Caco-2 (cell line): Measurements from ENCODE around the gene PXT1. TPM values are rescaled to one million over a fixed set of nuclear protein-coding genes. Genes with fewer than 3 reads are reported as not detected.

Experiments used
- BruUV-seq: library from RNA; stranded (reverse); fragments of 400-500 nt; replicated peaks from 2 replicates; lab custom pipeline; 2021; lab: Mats Ljungman, UMichigan
- CTCF ChIA-PET: fragments of 300-600 bp; sonication (Branson Sonifier 250); formaldehyde crosslinking; loops from one replicate; lab custom pipeline; 2022; ENCODE audit warnings: antibody characterized with exemption; lab: Charles Lee
- POLR2A ChIA-PET: fragments of 300-600 bp; sonication (Branson Sonifier 250); formaldehyde crosslinking; loops from one replicate; lab custom pipeline; 2022; ENCODE audit warnings: antibody characterized with exemption; lab: Charles Lee
- DNase-seq, 2 experiments: peaks; one replicate each; pipeline versions ENCODE4 v3.0.0 to v3.0.0-alpha.2; 2020 to 2022
- H3K27me3 ChIP-seq: replicated peaks from 2 replicates; pipeline ENCODE4 v1.6.0; 2011; ENCODE audit warnings: low read length; ENCODE audit not compliant: control insufficient read depth, insufficient read depth
- H3K36me3 ChIP-seq: 2 replicates; pipeline ENCODE4 v1.5.1; 2011; ENCODE audit warnings: low read length; ENCODE audit not compliant: control insufficient read depth, insufficient read depth
- H3K4me1 ChIP-seq: fragments of 250-450 bp; sonication (Bioruptor Pico); 2 replicates; pipeline ENCODE4 v1.5.1; 2020; ENCODE audit warnings: mild to moderate bottlenecking
- H3K4me3 ChIP-seq: 2 replicates; pipeline ENCODE4 v1.5.1; 2011; ENCODE audit warnings: low read depth, mild to moderate bottlenecking, control low read depth, low read length
- H3K9me3 ChIP-seq: fragments of 250-450 bp; sonication (Bioruptor Pico); 2 replicates; pipeline ENCODE4 v1.5.1; 2020; ENCODE audit warnings: mild to moderate bottlenecking, moderate library complexity
- H3K27ac Mint-ChIP-seq: one replicate; pipeline ENCODE4 v1.8.0; 2022; ENCODE audit warnings: mixed read lengths; ENCODE audit not compliant: unreplicated experiment
- H3K27me3 Mint-ChIP-seq: one replicate; pipeline ENCODE4 v1.8.0; 2022; ENCODE audit warnings: mixed read lengths; ENCODE audit not compliant: insufficient read depth, unreplicated experiment
- H3K36me3 Mint-ChIP-seq: one replicate; pipeline ENCODE4 v1.8.0; 2022; ENCODE audit warnings: mild to moderate bottlenecking, mixed read lengths; ENCODE audit not compliant: insufficient read depth, unreplicated experiment
- H3K4me1 Mint-ChIP-seq: one replicate; pipeline ENCODE4 v1.8.0; 2022; ENCODE audit warnings: low read depth, mixed read lengths; ENCODE audit not compliant: unreplicated experiment
- H3K4me3 Mint-ChIP-seq: one replicate; pipeline ENCODE4 v1.8.0; 2022; ENCODE audit warnings: mild to moderate bottlenecking, moderate library complexity, mixed read lengths; ENCODE audit not compliant: unreplicated experiment
- H3K9me3 Mint-ChIP-seq: one replicate; pipeline ENCODE4 v1.8.0; 2022; ENCODE audit warnings: mixed read lengths; ENCODE audit not compliant: unreplicated experiment
- CTCF ChIP-seq, 2 experiments: fragments of 200-600 bp in 1 of 2; IDR thresholded peaks; 1 replicate in 1 of 2; 2 replicates in 1 of 2; pipeline versions ENCODE4 v1.5.1 to v1.8.0; 2011 to 2022; ENCODE audit warnings: antibody characterized with exemption in 1 of 2, control low read depth in 1 of 2, inconsistent platforms in 1 of 2, low read depth in 1 of 2, low read length in 1 of 2, mild to moderate bottlenecking in 1 of 2, moderate library complexity in 1 of 2; ENCODE audit not compliant: insufficient read depth in 1 of 2, severe bottlenecking in 1 of 2, unreplicated experiment in 1 of 2
- intact Hi-C: fragments of 100-400 bp; cut with micrococcal nuclease; formaldehyde crosslinking; loops from one replicate; pipeline ENCODE4 v1.10.0; 2022; ENCODE audit not compliant: unreplicated experiment
- total RNA-seq: library from RNA; stranded (reverse); gene quantifications from 2 replicates; pipeline ENCODE4 v1.2.3, GENCODE V29; 2022

The PXT1 gene
- total RNA-seq, 1 experiment from 2014 or later = not detected

DNA sequence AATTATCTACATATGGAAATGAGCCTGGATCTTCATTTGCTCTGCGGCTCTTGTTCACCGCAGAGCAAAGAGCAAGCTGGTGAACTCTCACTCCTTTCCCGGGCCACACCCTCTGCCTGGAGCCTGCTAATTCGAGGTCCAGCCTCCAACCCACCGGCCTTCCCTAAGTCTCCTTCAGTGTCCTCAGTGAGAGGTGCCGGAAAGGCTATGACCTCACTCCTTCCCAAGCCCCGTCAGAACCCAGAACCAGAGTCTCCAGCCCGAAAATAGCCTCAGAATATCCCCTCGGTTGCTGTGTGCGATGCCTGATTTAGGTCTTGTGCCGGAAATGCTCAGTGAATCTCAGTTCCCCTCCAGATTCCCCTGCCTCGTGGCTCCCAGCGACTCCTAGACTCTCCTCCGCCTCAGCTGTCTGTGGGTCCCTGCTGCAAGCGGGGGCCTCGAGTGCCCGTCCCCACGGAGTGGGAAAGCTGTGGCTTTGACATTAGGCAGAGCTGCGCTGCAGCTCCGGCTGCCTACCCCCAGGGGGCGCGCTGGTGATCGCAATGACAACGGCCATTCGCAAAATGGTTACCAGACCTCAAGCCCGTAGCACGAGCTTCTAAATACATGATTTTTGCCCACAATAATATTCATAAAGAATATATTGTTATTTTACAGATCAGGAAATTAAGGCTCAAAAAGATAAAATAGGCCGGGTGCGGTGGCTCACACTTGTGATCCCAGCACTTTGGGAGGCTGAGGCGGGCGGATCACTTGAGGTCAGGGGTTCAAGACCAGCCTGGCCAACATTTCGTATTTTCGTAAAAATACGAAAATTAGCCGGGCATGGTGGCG is 101.8 kb downstream of the PXT1 start:
- Mint-ChIP-seq H3K27me3 (no peaks in the 10 kb centered on the region), H3K4me1 (no peaks in the 10 kb centered on the region), H3K4me3 (peak overlapping the region; percentile 77), H3K9me3 (no peaks in the 10 kb centered on the region), H3K36me3 (no peaks in the 10 kb centered on the region), H3K27ac (no peak overlapping the region)
- POLR2A ChIA-PET = interaction anchor here (0.5 to 0.7 kb wide), 2 partner anchors 121 to 209 kb away, joined by 3 read pairs; no protein-coding TSS in a partner anchor
- Histone ChIP-seq H3K27me3 (no peaks in the 10 kb centered on the region), H3K4me3 (peak overlapping the region; percentile 28), H3K4me1 (peaks cover 28% of the 10 kb centered on the region), H3K9me3 (no peaks in the 10 kb centered on the region), H3K36me3 (no peaks in the 10 kb centered on the region)
- TF ChIP-seq CTCF (IDR thresholded peaks at IDR 0.05; ENCODE audit: insufficient read depth in 1 of 2, low read depth in 1 of 2, low read length in 1 of 2, severe bottlenecking in 1 of 2, unreplicated experiment in 1 of 2) = peak; percentile 91 to 92
- intact Hi-C loops = loop anchor here (1.0 to 5.0 kb wide), 2 partner anchors 19 to 39 kb away; no protein-coding TSS in a partner anchor
- peak; percentile 79 to 82 for DNase-seq
- CTCF ChIA-PET = interaction anchor here (0.6 to 2.4 kb wide), 12 partner anchors 10 to 419 kb away, joined by 3 to 17 read pairs (median 4); no protein-coding TSS in a partner anchor
- no TSS peak for BruUV-seq

Other genes with a start within 250 kb of the PXT1 start
- 41.4 and 44.4 TPM in 2 replicates for gene BRPF3, start 246.1 kb downstream of the PXT1 start, total RNA-seq
- gene PNPLA1, start 172.8 kb downstream of the PXT1 start, total RNA-seq = 0.19 and 0.25 TPM in 2 replicates
- gene BNIP5, start 106.0 kb downstream of the PXT1 start, total RNA-seq = 0.50 and 0.53 TPM in 2 replicates
- gene ETV7, start 55.2 kb downstream of the PXT1 start, total RNA-seq = 0.52 and 0.79 TPM in 2 replicates
- gene KCTD20, start 146 bp upstream of the PXT1 start, total RNA-seq = 28.1 and 32.4 TPM in 2 replicates
- 27.5 and 30.8 TPM in 2 replicates for gene STK38, start 104.6 kb upstream of the PXT1 start, total RNA-seq
- 422 and 425 TPM in 2 replicates for gene SRSF3, start 151.5 kb upstream of the PXT1 start, total RNA-seq
- 3.0 and 3.4 TPM in 2 replicates for gene CDKN1A, start 235.9 kb upstream of the PXT1 start, total RNA-seq